Iris pigment epithelial cell (primary cell): ENCODE data around the gene ARHGAP36.

ENCODE experiments used
- DNase-seq: peaks from one replicate; pipeline ENCODE4 v3.0.0-alpha.2; 2011; ENCODE audit warnings: low read depth

ARHGAP36 gene

DNA sequence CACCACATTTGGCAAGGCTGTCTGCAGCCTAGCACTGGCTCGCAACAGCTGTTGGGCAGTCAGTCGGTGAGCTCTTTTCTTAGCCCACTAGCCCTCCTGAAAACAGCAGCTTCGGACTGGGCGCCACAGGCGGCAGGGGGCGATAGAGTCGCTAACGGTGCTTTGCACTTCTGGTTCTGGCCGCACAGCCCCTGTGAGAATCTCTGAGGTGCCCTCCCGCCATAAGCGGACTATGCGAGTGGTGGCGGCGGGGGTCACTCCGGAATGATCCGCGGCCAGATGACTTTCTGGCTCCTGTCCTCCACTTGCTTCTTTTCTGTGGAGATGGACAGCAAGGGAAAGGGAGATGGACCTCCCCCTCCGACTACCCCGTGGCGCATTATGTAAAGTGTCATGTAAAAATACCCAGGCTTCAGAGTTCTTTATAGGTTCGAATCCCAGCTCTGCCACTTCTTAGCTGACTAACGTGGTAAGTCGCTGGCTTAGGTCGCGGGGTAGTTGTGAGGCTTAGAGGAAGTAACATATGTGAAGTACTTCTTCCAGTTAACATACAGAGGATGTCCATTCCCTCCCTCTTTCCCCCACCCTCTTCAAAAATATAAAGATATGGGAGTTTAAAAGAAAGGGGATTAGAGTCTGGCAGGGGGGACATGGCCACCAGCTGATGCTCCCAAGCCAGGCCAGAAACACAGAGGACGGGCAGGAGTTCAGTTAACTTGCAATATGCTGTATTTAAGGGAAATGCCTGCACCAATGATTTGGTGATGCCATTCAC lies 11.0 kb downstream of the ARHGAP36 start:
- DNase-seq = peak; percentile 3

DNA sequence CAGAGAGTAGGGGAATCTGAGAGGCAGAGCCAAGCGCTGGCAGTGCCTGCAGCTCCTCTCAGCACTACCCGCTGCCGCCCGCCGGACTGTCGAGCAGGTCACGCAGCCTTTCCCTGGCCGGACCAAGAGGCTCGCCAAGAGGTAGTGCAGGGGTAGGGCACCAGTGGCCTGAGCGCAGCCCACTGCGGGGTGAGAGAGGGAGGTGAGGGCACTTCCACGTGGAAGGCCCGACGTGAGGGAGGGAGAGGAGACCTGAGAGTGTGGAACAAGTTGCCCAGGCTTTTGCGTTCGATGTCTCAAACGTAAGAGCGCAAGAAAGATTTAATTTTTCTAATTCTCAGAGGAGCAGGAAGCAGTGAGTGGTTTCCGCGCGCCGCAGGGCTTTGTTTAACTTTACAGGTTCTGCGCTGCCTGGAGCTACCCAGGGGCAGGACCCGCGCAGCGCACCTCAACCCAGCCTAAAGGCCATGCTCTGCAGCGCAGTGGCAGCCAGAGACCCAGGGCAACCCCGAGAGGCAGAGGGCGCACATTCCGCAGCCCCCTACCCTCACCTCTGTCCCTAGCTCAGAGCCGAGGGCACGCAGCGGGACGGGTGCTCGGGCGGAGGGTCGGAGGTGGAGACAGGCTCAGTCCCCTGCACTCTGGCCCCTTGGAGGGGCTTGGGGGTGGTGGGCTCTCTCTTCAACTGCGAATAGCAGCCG lies 14.9 kb downstream of the ARHGAP36 start:
- DNase-seq = no peak

DNA sequence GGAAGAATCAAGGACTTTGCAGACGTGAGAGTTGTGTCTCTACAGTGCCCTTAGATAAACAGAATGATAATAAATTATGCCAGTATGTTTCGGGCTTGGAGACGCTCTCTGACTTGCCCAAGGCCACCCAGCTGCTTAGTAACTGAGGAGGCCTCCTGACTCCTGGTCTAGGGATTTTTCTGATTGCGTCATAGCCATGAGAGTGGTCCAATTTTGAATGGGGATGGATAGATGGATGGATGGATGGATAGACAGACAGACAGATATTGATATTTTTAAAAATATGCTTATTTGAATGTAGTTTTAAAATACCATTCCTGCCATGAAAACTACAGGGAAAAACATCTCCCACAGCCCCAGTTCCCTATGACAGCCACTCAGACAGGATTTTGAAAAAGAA lies 15.5 kb downstream of the ARHGAP36 start:
- DNase-seq = no peak

DNA sequence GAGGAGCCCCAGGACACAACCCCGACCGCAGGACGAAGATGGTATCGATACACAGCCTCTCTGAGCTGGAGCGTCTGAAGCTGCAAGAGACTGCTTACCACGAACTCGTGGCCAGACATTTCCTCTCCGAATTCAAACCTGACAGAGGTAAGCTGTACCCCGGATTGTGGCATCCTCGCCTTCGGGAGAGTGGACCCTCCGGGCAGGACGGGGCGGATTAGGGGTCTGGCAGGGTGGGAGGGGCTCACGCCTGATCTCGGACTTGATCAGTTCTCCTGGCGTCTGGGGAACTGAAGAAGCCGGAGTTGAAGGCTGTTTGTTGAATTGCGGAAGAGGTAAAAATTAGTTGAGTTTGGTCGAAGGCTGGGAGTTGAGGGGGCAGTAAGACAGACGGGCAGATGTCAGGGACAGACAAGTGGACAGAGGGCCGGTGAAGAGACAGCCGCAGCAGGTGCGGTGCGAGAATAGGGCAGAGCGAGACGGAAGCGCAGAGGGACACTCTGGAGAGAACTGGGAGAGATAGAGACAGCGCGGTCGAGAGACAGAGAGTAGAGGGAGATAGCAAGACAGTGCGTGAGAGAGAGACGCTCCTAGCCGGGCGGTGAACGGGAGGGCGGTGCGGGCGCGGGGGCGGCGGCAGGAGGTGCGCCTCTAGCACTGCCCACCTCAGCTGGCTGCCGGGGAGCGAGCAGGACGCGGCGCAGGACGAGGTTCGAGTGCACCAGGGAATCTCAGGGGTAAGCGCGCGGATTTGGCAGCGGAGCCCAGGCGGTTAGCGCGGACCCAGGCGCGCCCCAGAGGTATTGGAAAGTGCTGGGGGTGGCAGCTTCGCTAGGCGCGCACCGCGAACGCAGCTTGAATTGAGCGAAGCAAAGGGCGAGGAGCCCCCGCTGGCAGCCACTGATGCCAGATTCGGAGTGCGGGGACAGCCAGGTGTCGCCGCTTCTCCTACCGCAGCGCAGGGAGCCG lies 23.9 kb downstream of the ARHGAP36 start:
- DNase-seq = no peak

DNA sequence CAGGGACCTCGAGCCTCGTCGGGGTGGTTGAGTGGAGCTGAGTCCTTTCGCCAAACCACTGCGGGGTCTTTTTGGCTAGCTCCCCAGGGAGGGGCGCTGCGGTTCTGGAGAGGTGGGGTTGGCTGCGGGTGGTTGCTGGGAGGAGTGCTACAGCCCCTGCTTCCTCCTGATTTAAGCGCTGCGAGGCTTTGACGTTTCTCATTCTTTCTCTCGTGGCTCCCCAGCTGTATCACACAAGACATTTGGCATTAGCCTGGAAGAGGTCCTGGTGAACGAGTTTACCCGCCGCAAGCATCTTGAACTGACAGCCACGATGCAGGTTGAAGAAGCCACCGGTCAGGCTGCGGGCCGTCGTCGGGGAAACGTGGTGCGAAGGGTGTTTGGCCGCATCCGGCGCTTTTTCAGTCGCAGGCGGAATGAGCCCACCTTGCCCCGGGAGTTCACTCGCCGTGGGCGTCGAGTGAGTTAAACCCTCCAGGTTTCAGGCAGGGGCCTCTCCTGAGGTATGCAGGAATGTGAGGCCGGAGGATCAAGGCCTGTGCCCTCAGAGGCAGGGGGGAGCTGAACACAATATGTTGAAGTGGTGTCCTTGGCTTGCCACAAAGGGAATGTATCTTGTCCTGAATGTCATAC lies 25.5 kb downstream of the ARHGAP36 start:
- DNase-seq = no peak

DNA sequence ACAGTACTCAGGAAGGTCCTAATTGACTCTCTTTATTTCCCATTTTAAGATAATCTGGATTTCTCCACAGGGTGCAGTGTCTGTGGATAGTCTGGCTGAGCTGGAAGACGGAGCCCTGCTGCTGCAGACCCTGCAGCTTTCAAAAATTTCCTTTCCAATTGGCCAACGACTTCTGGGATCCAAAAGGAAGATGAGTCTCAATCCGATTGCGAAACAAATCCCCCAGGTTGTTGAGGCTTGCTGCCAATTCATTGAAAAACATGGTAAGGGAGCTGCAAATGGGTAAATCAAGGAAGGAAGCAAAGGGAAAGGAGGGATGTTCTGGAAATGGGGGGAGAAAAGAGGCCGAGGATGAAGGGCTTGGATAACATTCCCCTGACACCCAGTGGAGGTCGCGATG lies 26.0 kb downstream of the ARHGAP36 start:
- no peak for DNase-seq

DNA sequence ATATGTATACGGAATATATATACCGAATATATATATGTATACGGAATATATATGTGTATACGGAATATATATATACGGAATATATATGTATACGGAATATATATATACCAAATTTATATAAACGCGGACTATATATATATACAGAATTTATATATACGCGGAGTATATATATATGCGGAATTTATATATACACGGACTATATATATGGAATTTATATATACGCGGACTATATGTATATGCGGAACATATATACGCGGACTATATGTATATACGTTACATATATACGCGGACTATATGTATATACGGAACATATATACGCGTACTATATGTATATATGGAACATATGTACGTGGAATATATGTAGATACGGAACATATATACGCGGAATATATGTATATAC lies 78.6 kb downstream of the ARHGAP36 start:
- no peak for DNase-seq

DNA sequence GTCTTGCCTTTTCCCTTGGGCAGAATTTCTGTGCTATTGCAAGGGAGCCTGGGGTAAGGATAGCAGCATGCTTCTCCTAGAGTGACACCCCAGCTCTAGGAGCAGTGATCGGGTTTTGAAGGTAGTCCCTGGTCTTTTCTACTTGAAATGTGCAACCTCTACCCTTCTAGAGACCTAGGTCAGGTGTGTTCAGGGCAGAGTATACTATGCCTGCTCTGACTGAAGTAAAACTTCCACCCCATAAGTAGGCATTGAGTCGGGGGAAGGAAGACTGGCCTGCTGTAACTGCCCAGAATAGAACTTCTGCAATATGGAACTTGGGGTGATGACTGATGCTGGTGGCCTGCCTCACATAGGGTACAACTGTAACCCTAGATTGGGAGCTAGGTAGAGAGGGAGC lies 80.9 kb downstream of the ARHGAP36 start:
- DNase-seq = no peak
